Trophoblast cell (in vitro differentiated cells and primary cell): ENCODE measurements around the gene TMEM244.
"Not testable (repeated sequence)": the region's sequence is repeated elsewhere in the genome, so short reads cannot be mapped to it uniquely, and the experiment has no call there.

ENCODE experiments used
- DNase-seq, 2 donors: peaks; one replicate each; pipeline ENCODE4 v3.0.0-alpha.2; 2016
- H2AFZ ChIP-seq: 2 replicates; pipeline ENCODE4 v1.6.1; 2013; ENCODE audit warnings: low read length, moderate library complexity, mild to moderate bottlenecking; ENCODE audit not compliant: insufficient read depth, poor library complexity
- H2AK5ac ChIP-seq: 2 replicates; pipeline ENCODE4 v1.6.1; 2013; ENCODE audit warnings: mild to moderate bottlenecking, low read length
- H2BK120ac ChIP-seq: 2 replicates; pipeline ENCODE4 v1.6.1; 2013; ENCODE audit warnings: low read length, mild to moderate bottlenecking, moderate library complexity; ENCODE audit not compliant: insufficient read depth, poor library complexity
- H2BK12ac ChIP-seq: 2 replicates; pipeline ENCODE4 v1.6.1; 2013; ENCODE audit warnings: mild to moderate bottlenecking, low read length, moderate library complexity
- H2BK5ac ChIP-seq: 2 replicates; pipeline ENCODE4 v1.6.1; 2013; ENCODE audit warnings: low read length, low read depth, moderate library complexity, mild to moderate bottlenecking; ENCODE audit not compliant: poor library complexity
- H3K14ac ChIP-seq: 2 replicates; pipeline ENCODE4 v1.6.1; 2013; ENCODE audit warnings: mild to moderate bottlenecking, low read length
- H3K18ac ChIP-seq: 2 replicates; pipeline ENCODE4 v1.6.1; 2013; ENCODE audit warnings: mild to moderate bottlenecking, low read length
- H3K23ac ChIP-seq: 2 replicates; pipeline ENCODE4 v1.6.1; 2013; ENCODE audit warnings: low read length
- H3K27ac ChIP-seq: 2 replicates; pipeline ENCODE4 v1.5.1; 2013; ENCODE audit warnings: low read depth, mild to moderate bottlenecking, inconsistent platforms, low read length, moderate library complexity
- H3K27me3 ChIP-seq: 2 replicates; pipeline ENCODE4 v1.6.1; 2013; ENCODE audit warnings: inconsistent platforms, mild to moderate bottlenecking, low read length, moderate library complexity; ENCODE audit not compliant: insufficient read depth
- H3K36me3 ChIP-seq, 2 experiments: 1 replicate in 1 of 2; 2 replicates in 1 of 2; pipeline ENCODE4 v1.6.1; 2013; ENCODE audit warnings: low read length in 2 of 2, mild to moderate bottlenecking in 2 of 2, moderate library complexity in 1 of 2; ENCODE audit not compliant: insufficient read depth in 2 of 2, control insufficient read depth in 1 of 2
- H3K4ac ChIP-seq: 2 replicates; pipeline ENCODE4 v1.6.1; 2013; ENCODE audit warnings: low read depth, mild to moderate bottlenecking, low read length, moderate library complexity
- H3K4me1 ChIP-seq, 2 experiments: 1 replicate in 1 of 2; 2 replicates in 1 of 2; pipeline ENCODE4 v1.6.1; 2013; ENCODE audit warnings: low read length in 2 of 2, mild to moderate bottlenecking in 2 of 2, moderate library complexity in 1 of 2; ENCODE audit not compliant: insufficient read depth in 2 of 2, control insufficient read depth in 1 of 2
- H3K4me2 ChIP-seq: 2 replicates; pipeline ENCODE4 v1.6.1; 2013; ENCODE audit warnings: inconsistent platforms, mild to moderate bottlenecking, low read length, moderate library complexity
- H3K4me3 ChIP-seq: 2 replicates; pipeline ENCODE4 v1.5.1; 2013; ENCODE audit warnings: mild to moderate bottlenecking, low read depth, low read length, inconsistent platforms
- H3K79me1 ChIP-seq: one replicate; pipeline ENCODE4 v1.6.1; 2013; ENCODE audit warnings: low read length
- H3K79me2 ChIP-seq: 2 replicates; pipeline ENCODE4 v1.6.1; 2013; ENCODE audit warnings: low read length, mild to moderate bottlenecking; ENCODE audit not compliant: control insufficient read depth, insufficient read depth, poor library complexity
- H3K9ac ChIP-seq: 2 replicates; pipeline ENCODE4 v1.6.1; 2013; ENCODE audit warnings: mild to moderate bottlenecking, low read length
- H3K9me3 ChIP-seq: 2 replicates; pipeline ENCODE4 v1.6.1; 2013; ENCODE audit warnings: low read depth, mild to moderate bottlenecking, control low read depth, inconsistent platforms, low read length; ENCODE audit not compliant: insufficient read depth
- H4K12ac ChIP-seq: 2 replicates; pipeline ENCODE4 v1.6.1; 2013; ENCODE audit warnings: low read depth, mild to moderate bottlenecking, low read length, moderate library complexity
- H4K8ac ChIP-seq: 2 replicates; pipeline ENCODE4 v1.6.1; 2013; ENCODE audit warnings: low read depth, mild to moderate bottlenecking, low read length, moderate library complexity
- H4K91ac ChIP-seq: one replicate; pipeline ENCODE4 v1.6.1; 2013; ENCODE audit warnings: low read depth, mild to moderate bottlenecking, low read length, moderate library complexity
- WGBS: extraction: QIAGEN DNeasy Blood & Tissue Kit; methylation state at CpG from one replicate; pipeline ENCODE4 v1.1.7; 2013; ENCODE audit warnings: missing lambda C conversion rate; ENCODE audit not compliant: insufficient read length, insufficient coverage; ENCODE audit errors: extremely low coverage; 5-methylcytosine and 5-hydroxymethylcytosine counted together

The TMEM244 gene

GRCh38 chr6:129886401-129887155, 25.5 kb upstream of the TMEM244 start:
- Histone ChIP-seq H2AFZ (no peak overlapping the region), H3K18ac (no peak overlapping the region), H4K91ac (no peak overlapping the region), H2BK12ac (no peak overlapping the region), H3K79me1 (no peaks in the 10 kb centered on the region), H3K14ac (no peak overlapping the region), H3K4me2 (no peak overlapping the region), H3K4me3 (no peak overlapping the region), H2AK5ac (no peak overlapping the region), H3K9ac (no peak overlapping the region), H3K9me3 (no peaks in the 10 kb centered on the region), H3K4me1 (no peaks in the 10 kb centered on the region), H3K79me2 (no peaks in the 10 kb centered on the region), H3K27me3 (no peaks in the 10 kb centered on the region), H3K4ac (no peak overlapping the region), H4K12ac (no peak overlapping the region), H2BK120ac (no peak overlapping the region), H4K8ac (no peak overlapping the region), H3K23ac (no peak overlapping the region), H2BK5ac (no peak overlapping the region), H3K36me3 (no peaks in the 10 kb centered on the region), H3K27ac (no peak overlapping the region)
- DNase-seq = no peak
- WGBS = no CpG with 5 or more reads among the region's 4 CpGs

- no peak overlapping the region for H3K4me2 ChIP-seq
- H3K9ac ChIP-seq = no peak overlapping the region
- no peak overlapping the region for H3K23ac ChIP-seq
- no peak overlapping the region for H3K4ac ChIP-seq
- no peaks in the 10 kb centered on the region for H3K79me1 ChIP-seq
- H3K18ac ChIP-seq = no peak overlapping the region
- H2AFZ ChIP-seq = no peak overlapping the region
- H3K27me3 ChIP-seq = no peaks in the 10 kb centered on the region
- H4K12ac ChIP-seq = no peak overlapping the region
- WGBS = no CpG with 5 or more reads among the region's 1 CpG
- H2AK5ac ChIP-seq = no peak overlapping the region
- H2BK120ac ChIP-seq = no peak overlapping the region
- no peak overlapping the region for H3K4me3 ChIP-seq
- H3K9me3 ChIP-seq = no peaks in the 10 kb centered on the region
- no peak for DNase-seq
- H3K27ac ChIP-seq = no peak overlapping the region
- H3K14ac ChIP-seq = no peak overlapping the region
- no peaks in the 10 kb centered on the region for H3K36me3 ChIP-seq
- H4K8ac ChIP-seq = no peak overlapping the region
- no peak overlapping the region for H4K91ac ChIP-seq
- no peak overlapping the region for H2BK5ac ChIP-seq
- no peaks in the 10 kb centered on the region for H3K4me1 ChIP-seq
- H2BK12ac ChIP-seq = no peak overlapping the region
- no peaks in the 10 kb centered on the region for H3K79me2 ChIP-seq
These were observed 23.1 kb upstream of the TMEM244 start for GRCh38 chr6:129884211-129884610.

- Histone ChIP-seq H3K9me3 (no peaks in the 10 kb centered on the region), H3K36me3 (no peaks in the 10 kb centered on the region), H3K14ac (no peak overlapping the region), H4K91ac (no peak overlapping the region), H4K12ac (no peak overlapping the region), H2BK12ac (no peak overlapping the region), H4K8ac (no peak overlapping the region), H3K9ac (no peak overlapping the region), H3K4me3 (no peak overlapping the region), H3K27ac (no peak overlapping the region), H2BK120ac (no peak overlapping the region), H3K4ac (no peak overlapping the region), H3K4me1 (no peaks in the 10 kb centered on the region), H3K23ac (no peak overlapping the region), H3K27me3 (no peaks in the 10 kb centered on the region), H3K79me1 (no peaks in the 10 kb centered on the region), H2AK5ac (no peak overlapping the region), H2BK5ac (no peak overlapping the region), H2AFZ (no peak overlapping the region), H3K79me2 (no peaks in the 10 kb centered on the region), H3K4me2 (no peak overlapping the region), H3K18ac (no peak overlapping the region)
- DNase-seq = no peak
- WGBS = no CpG with 5 or more reads among the region's 8 CpGs
These were observed 21.5 kb upstream of the TMEM244 start for GRCh38 chr6:129882510-129883023.

GRCh38 chr6:129877894-129878293, 16.8 kb upstream of the TMEM244 start:
- WGBS = no CpG with 5 or more reads among the region's 1 CpG
- H3K4me2 ChIP-seq, H3K27me3 ChIP-seq: not testable (repeated sequence)

More at GRCh38 chr6:129877894-129878293, 16.8 kb upstream of the TMEM244 start:
- not testable (repeated sequence) for H3K79me2 ChIP-seq, H2AK5ac ChIP-seq, H3K14ac ChIP-seq, DNase-seq, H2AFZ ChIP-seq, H2BK120ac ChIP-seq, H3K9ac ChIP-seq, H2BK12ac ChIP-seq, H3K4ac ChIP-seq, H3K23ac ChIP-seq, H3K27ac ChIP-seq, H4K91ac ChIP-seq, H3K4me1 ChIP-seq, H3K79me1 ChIP-seq, H3K9me3 ChIP-seq, H4K8ac ChIP-seq, H3K18ac ChIP-seq, H3K36me3 ChIP-seq, H3K4me3 ChIP-seq, H2BK5ac ChIP-seq, H4K12ac ChIP-seq
